Measurements from ENCODE around the gene PRR5L.

PRR5L gene

GRCh38 chr11:36438126-36438525, 142.0 kb downstream of the PRR5L start:
- no peak for DNase-seq (ENCODE audit: low spot score)

GRCh38 chr11:36441610-36442208, 145.6 kb downstream of the PRR5L start:
- DNase-seq (ENCODE audit: low spot score) = no peak

- DNase-seq (ENCODE audit: low spot score) = no peak
Observed at GRCh38 chr11:36443661-36444060, 147.6 kb downstream of the PRR5L start.

DNA sequence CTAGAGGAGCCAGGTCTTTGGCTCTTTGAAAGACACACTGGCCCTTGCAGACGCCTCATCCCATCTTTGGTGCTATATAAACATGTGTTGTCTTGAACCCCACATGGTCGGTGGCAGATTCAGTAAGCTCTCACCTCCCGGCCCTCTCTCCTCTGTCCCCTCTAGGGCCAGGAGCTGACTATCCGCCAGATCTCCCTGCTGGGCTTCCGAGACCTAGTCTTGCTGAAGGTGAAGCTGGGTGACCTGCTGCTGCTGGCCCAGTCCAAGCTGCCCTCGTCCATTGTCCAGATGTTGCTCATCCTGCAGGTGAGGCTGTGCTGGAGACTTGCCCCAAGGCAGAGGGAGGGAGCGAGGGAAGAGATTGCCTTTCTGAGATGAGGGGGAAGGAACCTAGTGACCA, 150.0 kb downstream of the PRR5L start:
- DNase-seq (ENCODE audit: low spot score) = no peak

DNA sequence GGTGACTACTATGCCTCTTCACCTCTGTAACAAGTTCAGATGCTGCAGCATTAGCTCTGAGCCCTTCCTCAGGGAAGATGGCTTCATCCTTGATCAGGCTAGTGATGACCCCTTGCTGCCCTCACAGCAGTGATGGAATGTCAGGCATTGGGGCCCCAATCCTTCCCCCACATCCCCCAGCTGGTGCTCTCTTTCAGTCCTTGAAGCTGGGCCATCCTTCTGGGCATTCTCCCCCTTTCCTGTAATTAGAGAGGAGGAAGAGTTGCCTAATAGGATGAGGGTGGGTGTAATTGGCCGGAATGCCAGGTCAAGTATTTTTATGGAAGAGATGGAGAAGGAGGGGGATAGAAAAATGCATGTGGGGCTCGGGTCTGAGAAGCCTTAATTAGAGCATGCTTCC, 151.4 kb downstream of the PRR5L start:
- DNase-seq (ENCODE audit: low spot score) = no peak

GRCh38 chr11:36447947-36448346, 151.9 kb downstream of the PRR5L start:
- DNase-seq (ENCODE audit: low spot score) = no peak

- no peak for DNase-seq (ENCODE audit: low spot score)
Observed at GRCh38 chr11:36449561-36450096, 153.5 kb downstream of the PRR5L start.

DNA sequence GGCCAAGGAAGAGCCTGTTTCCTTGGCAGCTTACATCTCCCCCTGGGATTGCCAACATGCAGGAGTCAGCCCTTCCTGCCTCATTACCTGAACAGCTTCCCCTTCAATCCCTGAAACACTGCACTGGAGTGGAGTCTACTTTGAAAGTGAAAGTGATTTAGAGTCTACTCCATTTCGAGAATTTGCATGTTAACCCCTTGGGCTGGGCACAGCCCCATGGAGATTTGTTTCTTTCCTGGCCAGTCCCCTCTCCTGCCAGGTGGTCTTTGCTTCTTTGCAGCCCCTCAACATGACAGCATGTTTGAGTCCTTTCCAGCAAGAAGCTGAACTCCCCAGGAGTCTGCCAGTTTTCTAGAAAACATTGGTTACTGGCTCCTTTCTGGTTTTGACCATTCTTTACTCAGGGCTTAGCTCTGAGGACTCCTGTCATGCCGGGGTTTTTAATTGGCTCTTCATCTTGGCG, 154.1 kb downstream of the PRR5L start:
- no peak for DNase-seq (ENCODE audit: low spot score)

DNA sequence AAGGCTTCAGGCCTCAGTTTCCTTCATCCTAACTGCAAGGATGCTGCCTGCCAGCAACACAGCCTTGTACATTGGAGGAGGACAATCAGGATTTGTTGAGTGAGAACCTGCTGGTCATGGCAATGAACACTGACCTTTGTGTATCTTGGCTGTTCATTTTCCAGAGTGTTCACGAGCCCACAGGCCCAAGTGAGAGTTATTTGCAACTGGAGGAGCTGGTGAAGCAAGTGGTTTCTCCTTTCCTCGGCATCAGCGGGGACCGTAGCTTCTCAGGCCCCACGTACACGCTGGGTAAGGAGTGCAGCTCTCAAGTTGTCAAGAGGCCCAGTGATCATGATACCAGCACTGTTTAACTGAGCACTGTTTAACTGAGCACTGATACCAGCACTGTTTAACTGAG, 155.0 kb downstream of the PRR5L start:
- no peak for DNase-seq (ENCODE audit: low spot score)

GRCh38 chr11:36451681-36452080, 155.6 kb downstream of the PRR5L start:
- no peak for DNase-seq (ENCODE audit: low spot score)

DNA sequence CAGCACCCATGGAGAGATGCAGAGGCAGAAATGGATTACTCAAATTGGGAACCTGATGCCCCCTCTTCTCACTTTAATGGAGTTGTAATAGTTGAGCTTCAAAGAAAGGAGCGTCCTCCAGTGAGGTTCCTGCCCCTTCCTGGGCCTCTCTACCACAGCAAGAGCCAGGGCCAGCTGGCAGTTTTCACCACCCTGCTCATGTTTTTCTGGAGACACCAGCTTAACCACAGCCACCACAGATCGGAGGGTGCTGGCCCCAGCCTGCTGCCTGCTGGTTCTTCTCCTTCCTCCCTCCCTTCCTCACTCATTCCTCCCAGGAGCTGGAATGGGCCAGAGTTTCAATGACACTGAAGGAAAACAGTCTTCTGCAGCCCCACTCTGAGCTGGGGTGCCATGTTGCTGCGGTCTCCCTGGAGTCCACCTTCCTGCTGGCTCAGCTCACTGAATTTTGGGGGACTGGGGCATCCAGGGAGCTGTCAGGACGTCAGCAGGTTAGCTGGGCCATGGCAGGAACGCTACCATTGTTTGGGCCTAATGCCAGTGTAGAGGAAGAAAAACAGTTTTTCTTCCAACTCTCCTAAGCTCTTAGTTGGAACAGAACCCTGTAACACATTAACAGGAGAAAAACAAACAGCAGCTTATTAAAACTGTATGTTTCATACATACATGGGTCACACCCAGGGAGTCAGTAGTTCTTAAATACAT, 156.3 kb downstream of the PRR5L start:
- DNase-seq (ENCODE audit: low spot score) = no peak

DNA sequence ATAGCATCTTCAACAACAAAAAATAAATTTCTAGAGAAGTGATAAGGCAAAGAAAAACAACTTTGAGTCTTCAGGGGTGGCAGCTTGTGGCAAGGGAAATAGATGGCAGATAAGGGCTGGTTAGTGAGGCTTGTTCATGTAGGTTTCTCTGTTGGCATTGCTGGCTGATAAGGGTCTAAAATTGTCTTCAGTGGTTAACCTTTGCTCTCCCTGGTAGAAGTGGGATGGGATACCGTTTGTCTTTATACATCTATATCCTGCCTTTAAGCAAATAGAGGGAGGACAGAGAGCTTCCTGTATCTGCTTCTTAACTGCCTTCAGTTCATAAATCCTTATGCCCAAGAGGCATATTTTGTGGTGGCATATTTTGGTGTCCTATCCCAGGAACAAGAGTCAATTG, 156.9 kb downstream of the PRR5L start:
- no peak for DNase-seq (ENCODE audit: low spot score)

- DNase-seq (ENCODE audit: low spot score) = no peak
Observed at GRCh38 chr11:36453678-36454077, 157.6 kb downstream of the PRR5L start.

DNA sequence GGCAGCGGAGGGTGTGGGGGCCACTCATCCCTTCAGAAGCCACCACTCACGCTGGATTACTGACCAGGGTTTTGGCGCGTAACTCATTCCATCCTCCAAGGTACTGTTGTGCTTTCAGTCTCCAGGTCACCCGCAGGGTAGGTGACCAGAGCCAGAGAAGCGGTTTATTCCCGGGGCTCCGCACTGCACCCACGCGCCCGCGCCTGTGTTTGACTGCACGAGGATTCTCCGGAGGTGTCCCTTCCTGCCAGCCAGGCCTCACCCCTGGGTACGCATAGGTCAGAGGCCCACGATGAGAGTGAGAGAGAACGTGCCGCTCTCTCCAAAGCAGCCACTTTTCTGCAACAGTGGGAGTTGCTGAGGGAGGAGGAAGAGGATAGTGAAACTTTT, 158.5 kb downstream of the PRR5L start:
- no peak for DNase-seq (ENCODE audit: low spot score)

GRCh38 chr11:36454941-36455631, 159.0 kb downstream of the PRR5L start:
- no peak for DNase-seq (ENCODE audit: low spot score)

GRCh38 chr11:36455658-36456111, 159.6 kb downstream of the PRR5L start:
- no peak for DNase-seq (ENCODE audit: low spot score)

DNA sequence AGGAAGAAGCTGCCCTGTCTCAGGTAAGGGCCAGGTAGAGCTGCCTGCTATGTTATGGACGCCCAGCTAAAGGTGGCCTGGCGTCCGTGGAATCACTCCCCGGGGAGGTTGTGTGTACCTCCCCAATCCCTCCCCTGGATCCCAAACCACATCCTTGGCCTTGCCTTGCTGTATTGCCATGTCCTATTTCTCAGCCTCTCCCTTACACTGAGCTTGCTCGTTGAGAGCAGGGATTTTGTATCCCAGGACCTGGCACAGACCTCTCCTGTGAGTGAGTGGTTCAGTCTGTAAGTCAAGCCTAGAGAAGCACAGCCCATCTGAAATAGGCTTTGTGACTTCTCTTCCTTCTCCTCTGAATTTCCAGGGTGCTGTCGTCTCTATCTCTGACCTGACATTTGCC, 160.1 kb downstream of the PRR5L start:
- no peak for DNase-seq (ENCODE audit: low spot score)

GRCh38 chr11:36458129-36458915, 162.2 kb downstream of the PRR5L start:
- no peak for DNase-seq (ENCODE audit: low spot score)

DNA sequence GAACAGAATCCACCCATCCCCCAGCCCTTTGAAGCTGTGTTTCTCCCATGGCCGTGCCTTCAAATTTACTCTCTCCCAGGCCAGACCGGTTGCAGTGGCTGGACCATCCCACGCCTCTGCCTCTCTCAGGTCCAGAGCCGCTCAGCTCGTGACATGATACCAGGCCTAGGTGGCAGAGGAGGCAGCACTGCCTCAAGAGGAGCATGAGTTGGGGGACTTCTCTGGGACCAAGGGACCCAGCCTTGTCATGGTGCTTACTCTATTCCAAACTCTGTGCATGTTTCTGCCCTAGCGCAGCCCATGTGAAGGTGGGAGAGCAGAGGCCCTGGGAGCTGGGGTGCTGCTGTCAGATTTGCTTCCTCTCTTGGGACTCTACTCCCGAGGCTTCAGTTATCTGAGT, 163.0 kb downstream of the PRR5L start:
- no peak for DNase-seq (ENCODE audit: low spot score)

GRCh38 chr11:36460220-36460619, 164.1 kb downstream of the PRR5L start:
- DNase-seq (ENCODE audit: low spot score) = no peak

DNA sequence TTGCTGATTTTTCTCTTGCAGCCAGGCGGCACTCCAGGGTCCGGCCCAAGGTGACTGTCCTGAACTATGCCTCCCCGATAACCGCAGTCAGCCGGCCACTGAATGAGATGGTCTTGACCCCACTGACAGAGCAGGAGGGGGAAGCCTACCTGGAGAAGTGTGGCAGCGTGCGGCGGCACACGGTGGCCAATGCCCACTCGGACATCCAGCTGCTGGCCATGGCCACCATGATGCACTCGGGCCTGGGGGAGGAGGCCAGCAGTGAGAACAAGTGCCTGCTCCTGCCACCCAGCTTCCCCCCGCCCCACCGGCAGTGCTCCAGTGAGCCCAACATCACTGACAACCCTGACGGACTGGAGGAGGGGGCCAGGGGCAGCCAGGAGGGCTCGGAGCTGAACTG, 166.2 kb downstream of the PRR5L start:
- no peak for DNase-seq (ENCODE audit: low spot score)

GRCh38 chr11:36463781-36464180, 167.7 kb downstream of the PRR5L start:
- no peak for DNase-seq (ENCODE audit: low spot score)

Data from hematopoietic multipotent progenitor cell treated with erythropoietin and hydrocortisone succinate and interleukin-3 and kit ligand, for 17 days (in vitro differentiated cells).